ENCODE measurements around the gene CLHC1. TPM values are rescaled to one million over a fixed set of nuclear protein-coding genes. Genes with fewer than 3 reads are reported as not detected.
"Not testable (repeated sequence)": the region's sequence is repeated elsewhere in the genome, so short reads cannot be mapped to it uniquely, and the experiment has no call there.

CLHC1 gene
- total and polyA plus RNA-seq, 10 of the 15 experiments (the other 5 are each of a cell fraction or from before 2014, with no cell fraction given): 2.6 to 6.8 (median 4.7) TPM

GRCh38 chr2:55242617-55243016, 10.5 kb upstream of the CLHC1 start (continued):
- TF ChIP-seq, protein P1, sequence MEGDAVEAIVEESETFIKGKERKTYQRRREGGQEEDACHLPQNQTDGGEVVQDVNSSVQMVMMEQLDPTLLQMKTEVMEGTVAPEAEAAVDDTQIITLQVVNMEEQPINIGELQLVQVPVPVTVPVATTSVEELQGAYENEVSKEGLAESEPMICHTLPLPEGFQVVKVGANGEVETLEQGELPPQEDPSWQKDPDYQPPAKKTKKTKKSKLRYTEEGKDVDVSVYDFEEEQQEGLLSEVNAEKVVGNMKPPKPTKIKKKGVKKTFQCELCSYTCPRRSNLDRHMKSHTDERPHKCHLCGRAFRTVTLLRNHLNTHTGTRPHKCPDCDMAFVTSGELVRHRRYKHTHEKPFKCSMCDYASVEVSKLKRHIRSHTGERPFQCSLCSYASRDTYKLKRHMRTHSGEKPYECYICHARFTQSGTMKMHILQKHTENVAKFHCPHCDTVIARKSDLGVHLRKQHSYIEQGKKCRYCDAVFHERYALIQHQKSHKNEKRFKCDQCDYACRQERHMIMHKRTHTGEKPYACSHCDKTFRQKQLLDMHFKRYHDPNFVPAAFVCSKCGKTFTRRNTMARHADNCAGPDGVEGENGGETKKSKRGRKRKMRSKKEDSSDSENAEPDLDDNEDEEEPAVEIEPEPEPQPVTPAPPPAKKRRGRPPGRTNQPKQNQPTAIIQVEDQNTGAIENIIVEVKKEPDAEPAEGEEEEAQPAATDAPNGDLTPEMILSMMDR (IDR thresholded peaks at IDR 0.05 in 2 of 3, conservative IDR thresholded peaks at IDR 0.05 in 1 of 3; ENCODE audit: control insufficient read depth in 2 of 3, extremely low read depth in 1 of 3, insufficient read depth in 1 of 3, low read depth in 3 of 3, low read length in 3 of 3): no peak
- TF ChIP-seq BHLHE40 (IDR thresholded peaks at IDR 0.05; ENCODE audit: borderline replicate concordance in 1 of 2, low read depth in 2 of 2, low read length in 1 of 2) (no peak), CEBPB (IDR thresholded peaks at IDR 0.05; ENCODE audit: borderline replicate concordance in 1 of 2, low read depth in 2 of 2, low read length in 2 of 2) (no peak), SP1 (IDR thresholded peaks at IDR 0.05; ENCODE audit: low read depth, low read length) (no peak), NR2C1 (IDR thresholded peaks at IDR 0.05) (no peak), ZNF217 (IDR thresholded peaks at IDR 0.05) (no peak), ZZZ3 (IDR thresholded peaks at IDR 0.05; ENCODE audit: control insufficient read depth, insufficient read length, low read depth) (no peak), PRDM15 (CRISPR knock-in tag; IDR thresholded peaks at IDR 0.05) (no peak), IRF5 (IDR thresholded peaks at IDR 0.05; ENCODE audit: borderline replicate concordance) (no peak), POLR2AphosphoS5 (IDR thresholded peaks at IDR 0.05; ENCODE audit: low read length) (no peak), CREM (IDR thresholded peaks at IDR 0.05; ENCODE audit: low read depth) (no peak)
- TF ChIP-seq, protein P2, sequence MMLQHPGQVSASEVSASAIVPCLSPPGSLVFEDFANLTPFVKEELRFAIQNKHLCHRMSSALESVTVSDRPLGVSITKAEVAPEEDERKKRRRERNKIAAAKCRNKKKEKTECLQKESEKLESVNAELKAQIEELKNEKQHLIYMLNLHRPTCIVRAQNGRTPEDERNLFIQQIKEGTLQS (IDR thresholded peaks at IDR 0.05; ENCODE audit: borderline replicate concordance, extremely low read depth, low read depth, low read length): no peak

GRCh38 chr2:55241582-55241981, 9.5 kb upstream of the CLHC1 start:
- intact Hi-C loops (cut with micrococcal nuclease; ENCODE audit: unreplicated experiment); H3K4me3 ChIP-seq; FAIRE-seq; H3K4me1 ChIP-seq (ENCODE audit: control insufficient read depth, insufficient read depth, low read length); H3K4me2 ChIP-seq (ENCODE audit: control insufficient read depth, insufficient read depth); H3K27ac ChIP-seq (ENCODE audit: control insufficient read depth, insufficient read depth); H3K9me3 ChIP-seq (replicated peaks; ENCODE audit: control insufficient read depth, insufficient read depth, low read length); H3K9ac ChIP-seq (ENCODE audit: control insufficient read depth, insufficient read depth, low read length); H3K79me2 ChIP-seq (ENCODE audit: control insufficient read depth, insufficient read depth, low read length); RAD21 ChIA-PET (ENCODE audit: unreplicated experiment); DNase-seq (ENCODE audit: low read depth, low spot score); ATAC-seq; H4K20me1 ChIP-seq (ENCODE audit: control insufficient read depth, insufficient read depth); BruUV-seq (replicated peaks); H2AFZ ChIP-seq (ENCODE audit: control insufficient read depth, low read depth, low read length); in situ Hi-C loops (cut with MboI); H3K27me3 ChIP-seq (replicated peaks in 1 of 2; ENCODE audit: control insufficient read depth in 2 of 2, insufficient read depth in 2 of 2, low read length in 1 of 2); SMC1A ChIA-PET (ENCODE audit: uncharacterized antibody, unreplicated experiment): not testable (repeated sequence)
- CTCF ChIA-PET: interaction anchor here (0.7 to 1.2 kb wide), 3 partner anchors 11 to 212 kb away, joined by 3 to 4 read pairs (median 3); no protein-coding TSS in a partner anchor
- POLR2A ChIA-PET: interaction anchor here (0.7 kb wide), 2 partner anchors 27 to 31 kb away, joined by 4 to 10 read pairs; no protein-coding TSS in a partner anchor
- H3K36me3 ChIP-seq (ENCODE audit: control insufficient read depth in 2 of 2, insufficient read depth in 2 of 2, low read length in 1 of 2): peaks cover 2 to 13% of the 10 kb centered on the region in 2 experiments
- WGBS (ENCODE audit: insufficient coverage, insufficient replicate concordance, low lambda C conversion rate, missing lambda C conversion rate): 96% methylated on average over 8 of the region's 8 CpGs
